OCI-LY7 (cell line): ENCODE measurements around the gene TNK1.

Experiments used
- CTCF ChIP-seq: fragments of 200-600 bp; sonication (generic); conservative IDR thresholded peaks from 2 replicates; pipeline ENCODE4 v1.5.1; 2014; ENCODE audit warnings: mild to moderate bottlenecking, antibody characterized with exemption, low read length, moderate library complexity, mixed read lengths
- EZH2phosphoT487 ChIP-seq: fragments of 200-600 bp; sonication (generic); IDR thresholded peaks from 2 replicates; pipeline ENCODE4 v1.6.1; 2018; ENCODE audit warnings: low read depth, borderline replicate concordance, mild to moderate bottlenecking, mixed run types, antibody characterized with exemption, low read length, moderate library complexity, mixed read lengths

GRCh38 chr17:7408252-7408727 is 27.4 kb downstream of the TNK1 start:
- no peak for TF ChIP-seq CTCF
- TF ChIP-seq EZH2phosphoT487 = no peak
